Measurements from ENCODE around the gene RPL35A.

RPL35A gene

GRCh38 chr3:197970588-197970987 lies 20.6 kb downstream of the RPL35A start:
- DNase-seq (ENCODE audit: low spot score): no peak
- TF ChIP-seq CTCF (IDR thresholded peaks at IDR 0.05; ENCODE audit: extremely low read depth, insufficient read depth, missing control alignments): no peak
- in situ Hi-C loops (cut with MboI; ENCODE audit: low pct_unique_long_range_greater_than_20kb, low sequenced_read_pairs, unreplicated experiment): no loop called here

- in situ Hi-C loops (cut with MboI; ENCODE audit: low pct_unique_long_range_greater_than_20kb, low sequenced_read_pairs, unreplicated experiment): no loop called here
- no peak for TF ChIP-seq CTCF (IDR thresholded peaks at IDR 0.05; ENCODE audit: extremely low read depth, insufficient read depth, missing control alignments)
Measured at GRCh38 chr3:197974016-197974415, 24.0 kb downstream of the RPL35A start.

GRCh38 chr3:197975311-197975710 lies 25.3 kb downstream of the RPL35A start:
- in situ Hi-C loops (cut with MboI; ENCODE audit: low pct_unique_long_range_greater_than_20kb, low sequenced_read_pairs, unreplicated experiment): no loop called here
- no peak for DNase-seq (ENCODE audit: low spot score)
- TF ChIP-seq CTCF (IDR thresholded peaks at IDR 0.05; ENCODE audit: extremely low read depth, insufficient read depth, missing control alignments): no peak

More at GRCh38 chr3:197974016-197974415, 24.0 kb downstream of the RPL35A start:
- DNase-seq (ENCODE audit: low spot score): no peak

- TF ChIP-seq CTCF (IDR thresholded peaks at IDR 0.05; ENCODE audit: extremely low read depth, insufficient read depth, missing control alignments): no peak
- in situ Hi-C loops (cut with MboI; ENCODE audit: low pct_unique_long_range_greater_than_20kb, low sequenced_read_pairs, unreplicated experiment): no loop called here
- DNase-seq (ENCODE audit: low spot score): no peak
Measured at GRCh38 chr3:197983076-197983475, 33.1 kb downstream of the RPL35A start.

GRCh38 chr3:197989651-197990050 lies 39.7 kb downstream of the RPL35A start:
- no peak for DNase-seq (ENCODE audit: low spot score)
- TF ChIP-seq CTCF (IDR thresholded peaks at IDR 0.05; ENCODE audit: extremely low read depth, insufficient read depth, missing control alignments): no peak
- in situ Hi-C loops (cut with MboI; ENCODE audit: low pct_unique_long_range_greater_than_20kb, low sequenced_read_pairs, unreplicated experiment): no loop called here

GRCh38 chr3:197994736-197995135 lies 44.7 kb downstream of the RPL35A start:
- no peak for TF ChIP-seq CTCF (IDR thresholded peaks at IDR 0.05; ENCODE audit: extremely low read depth, insufficient read depth, missing control alignments)
- no peak for DNase-seq (ENCODE audit: low spot score)
- in situ Hi-C loops (cut with MboI; ENCODE audit: low pct_unique_long_range_greater_than_20kb, low sequenced_read_pairs, unreplicated experiment): no loop called here

- in situ Hi-C loops (cut with MboI; ENCODE audit: low pct_unique_long_range_greater_than_20kb, low sequenced_read_pairs, unreplicated experiment): no loop called here
- no peak for TF ChIP-seq CTCF (IDR thresholded peaks at IDR 0.05; ENCODE audit: extremely low read depth, insufficient read depth, missing control alignments)
- DNase-seq (ENCODE audit: low spot score): no peak
Measured at GRCh38 chr3:197996855-197997254, 46.9 kb downstream of the RPL35A start.

All from GM13977 (cell line).